ENCODE measurements around the gene CRCP.
"Not testable (repeated sequence)": the region's sequence is repeated elsewhere in the genome, so short reads cannot be mapped to it uniquely, and the experiment has no call there.

DNA sequence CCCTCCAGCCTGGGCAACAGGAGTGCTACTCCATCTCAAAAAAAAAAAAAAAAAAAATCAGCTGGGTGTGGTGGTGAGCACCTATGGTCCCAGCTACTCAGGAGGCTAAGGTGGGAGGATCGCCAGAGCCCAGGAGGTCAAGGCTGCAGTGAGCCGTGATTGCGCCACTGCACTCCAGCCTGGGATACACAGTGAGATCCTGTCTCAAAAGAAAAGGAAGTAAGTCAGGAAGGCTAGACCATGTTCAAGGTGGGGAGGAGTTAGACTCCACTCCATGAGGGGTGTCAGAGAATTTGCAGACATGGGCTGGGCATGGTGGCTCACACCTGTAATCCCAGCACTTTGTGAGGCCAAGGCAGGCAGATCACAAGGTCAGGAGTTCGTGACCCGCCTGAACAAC, 6.2 kb upstream of the CRCP start:
- not testable (repeated sequence) for TF ChIP-seq SUZ12 (IDR thresholded peaks at IDR 0.05; ENCODE audit: extremely low read depth, insufficient read depth, insufficient read length); YY1 (IDR thresholded peaks at IDR 0.05; ENCODE audit: insufficient read depth, insufficient read length)

Data from NT2/D1 (cell line).